GM19351 (cell line): ENCODE measurements around the gene TXNRD1.
"Not testable (repeated sequence)": the region's sequence is repeated elsewhere in the genome, so short reads cannot be mapped to it uniquely, and the experiment has no call there.

ENCODE experiments used
- ATAC-seq: cut with Tn5 transposase; IDR thresholded peaks from one replicate; pipeline ENCODE4 v1.9.1; 2021; ENCODE audit warnings: mild to moderate bottlenecking, moderate library complexity; ENCODE audit not compliant: unreplicated experiment

Gene TXNRD1

GRCh38 chr12:104234926-104235499 lies 19.4 kb downstream of the TXNRD1 start:
- ATAC-seq: no peak

DNA sequence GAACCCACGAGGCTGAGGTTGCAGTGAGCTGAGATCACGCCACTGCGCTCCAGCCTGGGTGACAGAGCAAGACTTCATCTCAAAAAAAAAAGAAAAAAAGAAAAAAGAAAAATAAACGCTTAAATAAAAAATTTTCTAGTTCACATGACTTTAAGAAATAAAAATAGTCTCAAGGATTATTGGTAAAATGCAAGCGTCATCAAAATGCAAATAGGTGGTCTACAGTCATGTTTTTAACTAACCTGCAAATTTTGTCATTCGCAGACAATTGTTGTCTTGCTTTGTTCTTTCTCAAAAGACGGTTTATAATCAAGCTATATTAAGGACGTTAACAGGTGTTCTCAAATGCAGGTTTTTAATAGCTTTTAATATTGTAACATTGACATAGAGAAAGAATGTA lies 22.4 kb downstream of the TXNRD1 start:
- ATAC-seq: no peak

DNA sequence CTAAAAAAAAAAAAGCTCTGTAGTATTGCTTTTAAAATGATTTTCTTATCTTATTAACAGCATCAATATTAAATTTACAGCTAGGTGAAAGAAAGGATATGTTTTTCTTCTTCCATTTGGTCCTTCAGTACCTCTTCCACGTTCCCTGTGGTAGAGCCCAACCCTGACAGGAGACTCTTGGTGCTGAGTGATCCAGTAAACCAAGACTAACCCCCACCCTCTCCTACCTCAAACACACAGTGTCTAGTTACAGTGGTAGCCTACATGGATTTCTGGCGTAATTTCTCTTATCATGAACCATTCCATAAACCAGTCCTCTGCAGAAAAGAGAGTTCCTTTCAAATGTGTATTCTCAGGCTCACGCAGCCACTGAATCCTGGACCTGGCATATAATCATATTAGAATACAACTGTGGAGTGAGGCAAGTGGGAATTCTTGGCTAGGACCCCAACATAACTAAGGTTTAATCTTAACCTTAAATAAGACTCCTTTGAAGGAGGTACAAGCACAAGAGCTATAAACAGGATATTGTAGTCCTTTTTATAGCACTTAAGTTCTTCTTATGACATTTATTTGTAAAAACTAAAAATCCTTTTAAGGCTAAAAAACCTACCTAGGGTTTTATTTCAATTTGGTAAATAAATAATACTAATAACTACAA lies 27.1 kb downstream of the TXNRD1 start:
- ATAC-seq: no peak

DNA sequence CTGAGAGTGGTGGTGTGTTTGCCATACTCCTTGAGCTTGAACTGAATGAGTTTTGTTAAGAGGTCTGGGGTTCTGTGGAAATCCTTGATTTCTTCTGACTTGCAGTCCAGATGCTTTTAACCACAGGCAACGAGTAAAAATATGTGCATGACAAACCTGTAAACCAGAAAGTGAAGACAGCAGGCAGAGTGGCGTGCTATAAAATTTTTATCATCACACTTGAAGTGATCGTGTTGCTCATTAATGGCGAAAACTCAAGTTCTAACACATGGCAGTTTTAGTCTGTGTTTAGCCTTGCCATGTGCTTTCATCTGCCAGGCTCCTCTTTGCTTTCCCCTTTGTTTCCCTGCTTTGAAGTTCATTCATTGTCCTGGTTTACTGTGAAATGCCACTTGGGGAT lies 28.0 kb downstream of the TXNRD1 start:
- ATAC-seq: no peak

DNA sequence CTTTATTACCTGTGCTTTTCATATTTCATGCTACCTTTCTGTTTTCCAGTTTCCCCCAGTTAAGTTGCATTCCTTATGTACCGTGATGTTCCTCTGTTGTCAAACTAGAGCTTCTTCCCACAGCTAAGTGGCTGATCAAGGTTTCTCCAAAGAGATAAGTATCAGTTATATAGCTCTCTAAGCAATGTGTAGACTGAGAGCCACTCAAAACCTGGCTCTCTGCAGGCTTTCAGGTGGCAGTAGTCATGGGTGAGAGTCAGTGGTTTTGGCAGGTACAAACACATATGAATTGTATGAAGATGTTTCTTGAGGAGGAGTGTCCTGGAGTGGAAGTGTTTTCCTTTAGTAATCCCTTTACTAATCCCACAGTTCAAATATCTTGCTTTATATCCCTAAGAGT lies 28.4 kb downstream of the TXNRD1 start:
- no peak for ATAC-seq

GRCh38 chr12:104247698-104248097 lies 32.1 kb downstream of the TXNRD1 start:
- ATAC-seq: no peak

DNA sequence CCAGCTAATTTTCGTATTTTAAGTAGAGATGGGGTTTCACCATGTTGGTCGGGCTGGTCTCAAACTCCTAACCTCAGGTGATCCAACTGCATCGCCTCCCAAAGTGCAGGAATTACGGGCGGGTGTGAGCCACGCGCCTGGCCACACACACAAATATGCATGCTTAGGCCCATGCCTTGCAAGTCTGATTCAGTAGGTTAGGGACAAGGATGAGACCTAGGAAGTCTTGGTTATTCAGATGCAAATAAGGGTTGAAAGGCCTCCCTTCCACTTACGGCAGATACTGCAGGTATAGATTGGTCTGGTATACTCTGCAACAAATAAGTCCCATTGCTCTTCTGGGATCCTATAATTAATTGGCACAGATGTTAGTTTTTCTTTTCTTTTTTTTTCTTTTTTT lies 32.9 kb downstream of the TXNRD1 start:
- ATAC-seq: no peak

DNA sequence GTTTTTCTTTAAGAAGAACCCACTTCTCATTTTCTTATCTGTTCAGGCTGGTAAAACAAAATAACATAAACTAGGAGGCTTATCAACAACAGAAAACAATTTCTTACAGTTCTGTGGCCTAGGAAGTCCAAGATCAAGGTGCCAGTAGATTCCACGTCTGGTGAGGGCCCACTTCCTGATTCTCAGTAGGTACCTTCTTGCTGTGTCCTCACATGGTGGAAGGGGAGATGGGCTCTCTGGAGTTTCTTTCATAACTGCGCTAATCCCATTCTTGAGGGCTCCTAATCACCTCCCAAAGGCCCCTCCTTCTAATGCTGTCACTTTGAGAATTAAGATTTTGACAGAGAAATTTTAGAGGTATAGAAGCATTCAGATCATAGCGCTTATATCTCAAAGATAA lies 33.4 kb downstream of the TXNRD1 start:
- ATAC-seq: no peak

DNA sequence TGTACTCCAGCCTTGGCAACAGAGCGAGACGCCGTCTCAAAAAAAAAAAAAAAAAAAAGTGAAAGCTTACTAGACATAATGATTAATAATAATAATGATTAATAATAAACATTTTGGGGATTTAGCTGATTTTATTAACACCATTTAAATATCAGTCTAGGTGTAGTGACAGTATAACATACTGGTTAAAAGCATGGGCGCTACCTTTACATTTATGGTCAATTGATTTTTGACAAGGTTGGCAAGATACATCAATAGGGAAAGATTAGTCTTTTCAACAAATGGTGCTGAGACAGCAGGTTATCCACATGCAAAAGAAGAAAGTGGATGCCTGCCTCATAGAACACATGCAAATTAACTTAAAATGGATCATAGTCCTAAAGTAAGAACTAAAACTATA lies 34.3 kb downstream of the TXNRD1 start:
- ATAC-seq: no peak

GRCh38 chr12:104250366-104251125 lies 35.0 kb downstream of the TXNRD1 start:
- no peak for ATAC-seq

- no peak for ATAC-seq
These were observed 42.4 kb downstream of the TXNRD1 start for GRCh38 chr12:104257913-104258472.

DNA sequence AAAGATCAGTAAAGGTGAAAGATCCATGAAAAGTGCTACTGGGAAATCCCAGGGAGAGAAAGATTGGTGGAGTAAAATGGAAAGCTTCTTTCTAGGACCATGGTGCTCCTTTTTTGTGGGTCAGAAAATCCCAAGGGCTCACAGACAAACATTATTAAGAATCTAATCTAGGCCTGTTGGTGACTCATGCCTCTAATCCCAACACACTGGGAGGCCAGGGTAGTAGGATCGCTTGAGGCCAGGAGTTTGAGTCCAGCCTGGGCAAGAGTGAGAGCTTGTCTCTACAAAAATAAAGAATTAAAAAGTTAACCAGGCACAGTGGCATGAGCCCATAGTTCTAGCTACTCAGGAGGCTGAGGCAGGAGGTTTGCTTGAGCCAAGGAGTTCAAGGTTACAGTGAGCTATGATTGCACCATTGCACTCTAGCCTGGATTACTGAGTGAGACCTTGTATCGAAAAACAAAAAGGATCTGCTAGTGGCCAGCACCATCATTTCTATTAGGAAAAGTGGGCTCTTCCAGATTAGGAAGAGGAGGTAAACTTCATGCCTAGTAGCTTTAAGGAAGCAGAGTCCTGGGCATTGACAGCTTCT lies 43.0 kb downstream of the TXNRD1 start:
- ATAC-seq: no peak

GRCh38 chr12:104263026-104263425 lies 47.4 kb downstream of the TXNRD1 start:
- ATAC-seq: no peak

DNA sequence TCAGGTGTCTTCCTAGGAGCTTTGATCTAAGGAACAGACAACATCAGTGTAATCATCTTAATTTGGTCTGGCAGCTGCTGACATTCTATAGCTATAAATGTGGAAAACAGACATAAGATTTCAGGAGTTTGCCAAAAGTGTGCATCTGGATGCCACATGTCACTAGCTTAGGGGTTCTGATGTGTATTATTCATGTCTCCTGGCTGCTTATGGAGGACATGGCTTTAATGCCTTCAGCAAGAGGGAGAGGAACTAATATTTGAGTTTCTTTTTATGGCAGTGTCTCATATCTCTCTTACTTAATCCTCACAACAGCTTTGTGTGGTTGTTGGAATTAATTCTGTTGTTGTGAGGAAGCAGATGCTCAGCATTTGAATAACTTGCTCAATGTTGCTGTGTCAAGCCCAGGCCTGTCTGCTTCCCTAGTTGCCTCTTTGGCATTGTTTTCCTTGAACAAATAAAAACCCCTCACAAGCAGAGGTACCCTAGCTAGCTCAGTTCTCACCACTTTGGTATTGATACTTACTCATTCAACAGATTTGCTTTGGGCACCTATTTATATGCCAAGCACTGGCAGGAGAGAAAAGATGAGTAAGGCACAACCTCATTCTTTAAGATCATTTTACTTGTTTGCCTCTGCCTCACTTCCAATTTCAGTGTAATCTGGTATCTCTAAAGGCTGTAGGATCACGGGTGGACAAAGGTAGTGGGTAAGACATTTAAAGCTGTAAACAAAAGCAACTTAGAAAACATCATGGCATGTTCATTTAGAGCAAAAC lies 48.2 kb downstream of the TXNRD1 start:
- no peak for ATAC-seq

DNA sequence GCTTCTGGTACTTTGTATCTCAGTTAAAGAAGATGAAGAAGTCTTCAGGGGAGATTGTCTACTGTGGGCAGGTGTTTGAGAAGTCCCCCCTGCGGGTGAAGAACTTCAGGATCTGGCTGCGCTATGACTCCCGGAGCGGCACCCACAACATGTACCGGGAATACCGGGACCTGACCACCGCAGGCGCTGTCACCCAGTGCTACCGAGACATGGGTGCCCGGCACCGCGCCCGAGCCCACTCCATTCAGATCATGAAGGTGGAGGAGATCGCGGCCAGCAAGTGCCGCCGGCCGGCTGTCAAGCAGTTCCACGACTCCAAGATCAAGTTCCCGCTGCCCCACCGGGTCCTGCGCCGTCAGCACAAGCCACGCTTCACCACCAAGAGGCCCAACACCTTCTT lies 49.9 kb downstream of the TXNRD1 start:
- ATAC-seq: not testable (repeated sequence)

- no peak for ATAC-seq
These were observed 57.4 kb downstream of the TXNRD1 start for GRCh38 chr12:104272938-104273337.

DNA sequence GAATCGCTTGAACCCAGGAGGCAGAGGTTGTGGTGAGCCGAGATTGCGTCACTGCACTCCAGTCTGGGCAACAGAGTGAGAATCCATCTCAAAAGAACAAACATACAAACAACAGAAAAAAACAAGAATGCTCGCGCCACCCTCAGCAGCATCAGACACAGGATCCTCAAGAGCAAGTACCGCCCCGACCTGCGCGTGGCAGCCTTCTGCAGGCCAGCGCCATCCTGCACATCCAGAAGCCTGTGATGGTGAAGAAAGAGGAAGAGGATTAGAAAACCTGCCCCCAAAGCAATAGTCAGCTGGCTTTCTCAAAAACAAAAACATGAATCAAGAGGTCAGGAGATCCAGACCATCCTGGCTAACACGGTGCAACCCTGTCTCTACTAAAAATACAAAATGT lies 57.9 kb downstream of the TXNRD1 start:
- no peak for ATAC-seq

- no peak for ATAC-seq
These were observed 59.2 kb downstream of the TXNRD1 start for GRCh38 chr12:104274811-104275210.

DNA sequence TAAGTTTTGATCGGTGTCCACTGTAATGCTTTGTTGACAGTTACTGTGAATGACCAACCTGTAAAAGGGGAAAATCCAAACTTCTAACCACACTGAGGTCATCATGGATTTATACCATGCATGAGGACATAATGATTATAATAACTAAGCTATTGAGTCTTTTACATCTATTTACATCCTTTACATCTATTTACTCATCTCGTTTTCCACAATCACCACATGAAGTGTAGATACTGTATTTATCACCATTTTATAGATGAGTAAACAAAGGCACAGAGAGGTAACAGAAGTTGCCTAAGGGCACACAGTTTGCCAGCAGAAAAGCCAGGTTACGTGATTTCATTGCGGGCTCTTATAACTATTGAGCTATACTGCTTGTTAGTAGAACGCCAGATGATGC lies 60.1 kb downstream of the TXNRD1 start:
- ATAC-seq: no peak

DNA sequence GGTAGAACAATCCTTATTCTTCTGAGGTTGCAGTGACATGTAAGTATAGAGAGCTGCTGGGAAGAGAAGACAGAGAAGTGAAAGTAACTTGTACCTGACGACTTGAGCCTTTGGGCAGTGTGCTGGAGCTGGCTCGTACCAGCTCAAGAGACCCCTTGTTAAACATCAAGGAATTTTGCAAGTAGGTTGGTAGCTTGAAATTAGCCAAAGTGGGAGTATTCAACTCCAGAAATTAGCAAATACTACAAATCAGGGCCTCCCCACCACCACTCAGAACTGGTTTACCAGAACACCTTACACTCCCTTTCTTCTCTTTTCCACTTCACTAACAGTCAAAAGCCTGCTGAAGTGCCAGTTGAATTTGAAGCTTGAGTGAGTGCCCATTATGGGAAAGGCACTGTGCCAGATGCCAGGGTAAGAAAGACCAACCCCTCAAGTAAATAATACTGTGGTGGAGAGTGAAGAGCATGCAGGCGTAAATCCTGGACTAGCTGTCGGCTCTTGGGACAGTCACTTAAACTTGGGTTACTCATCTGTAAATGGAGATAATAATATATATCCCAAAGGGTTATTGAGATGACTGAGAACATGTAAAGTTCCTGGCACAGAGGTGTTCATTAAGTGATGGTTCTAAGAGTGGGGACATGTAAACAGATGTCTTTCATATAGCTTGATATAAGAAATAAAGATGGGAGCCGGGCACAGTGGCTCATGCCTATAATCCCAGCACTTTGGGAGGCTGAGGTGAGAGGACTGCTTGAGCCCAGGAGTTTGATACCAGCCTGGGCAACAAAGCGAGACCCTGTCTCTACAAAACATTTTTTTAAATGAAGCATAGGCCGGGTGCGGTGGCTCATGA lies 60.9 kb downstream of the TXNRD1 start:
- ATAC-seq: peak; percentile 91
